Measurements from ENCODE around the gene APOLD1. TPM values are rescaled to one million over a fixed set of nuclear protein-coding genes. Genes with fewer than 3 reads are reported as not detected.

APOLD1 gene
- total and polyA plus RNA-seq, 2 of the 8 experiments (the other 6 are each of a cell fraction or from before 2014, with no cell fraction given): 0.12 to 0.71 TPM

- no peak overlapping the region for H2AFZ ChIP-seq (ENCODE audit: low read length)
- no peaks in the 10 kb centered on the region for H3K36me3 ChIP-seq (ENCODE audit: control insufficient read depth in 2 of 4, insufficient read depth in 4 of 4, low read length in 3 of 4)
- CTCF ChIA-PET (ENCODE audit: partially characterized antibody): interaction anchor here (4.3 kb wide), 1 partner anchor 11 kb away, joined by 39 read pairs; no protein-coding TSS in a partner anchor
These were observed 38.2 kb upstream of the APOLD1 start for GRCh38 chr12:12747278-12747677.

More at GRCh38 chr12:12747278-12747677, 38.2 kb upstream of the APOLD1 start:
- Histone ChIP-seq H3K4ac (replicated peaks; ENCODE audit: insufficient read length, low read depth, low read length) (no peak overlapping the region), H3K14ac (ENCODE audit: insufficient read length) (no peak overlapping the region), H4K91ac (replicated peaks; ENCODE audit: insufficient read length, low read length) (no peak overlapping the region), H3K27me3 (replicated peaks in 1 of 4; ENCODE audit: control insufficient read depth in 3 of 4, extremely low read depth in 1 of 4, insufficient read depth in 3 of 4, low read length in 3 of 4) (no peaks in the 10 kb centered on the region), H4K5ac (ENCODE audit: insufficient read length, low read depth, low read length) (no peak overlapping the region), H3K79me2 (ENCODE audit: control insufficient read depth in 1 of 2, insufficient read depth in 2 of 2, low read length in 2 of 2) (no peaks in the 10 kb centered on the region), H2BK20ac (ENCODE audit: low read length) (no peak overlapping the region), H2BK12ac (ENCODE audit: low read depth, low read length) (no peak overlapping the region), H3K9me3 (ENCODE audit: insufficient read depth in 2 of 2, low read depth in 1 of 2, low read length in 1 of 2) (no peaks in the 10 kb centered on the region), H3K23ac (ENCODE audit: insufficient read length) (no peak overlapping the region), H3K4me1 (replicated peaks in 1 of 4; ENCODE audit: control insufficient read depth in 3 of 4, insufficient read depth in 4 of 4, low read length in 3 of 4) (no peaks in the 10 kb centered on the region), H3K18ac (ENCODE audit: extremely low read depth, low read length) (no peak overlapping the region), H4K8ac (ENCODE audit: extremely low read depth, insufficient read depth, low read length) (no peak overlapping the region), H4K20me1 (replicated peaks in 1 of 2; ENCODE audit: control insufficient read depth in 1 of 2, insufficient read depth in 2 of 2, low read length in 2 of 2) (no peaks in the 10 kb centered on the region), H3K56ac (replicated peaks; ENCODE audit: insufficient read length, low read depth, low read length) (no peak overlapping the region), H2AK5ac (ENCODE audit: low read depth, low read length) (no peak overlapping the region), H3K79me1 (ENCODE audit: low read depth, low read length) (no peaks in the 10 kb centered on the region; the same call in 1 of the 2 replicates), H3K23me2 (ENCODE audit: low read depth, low read length) (no peaks in the 10 kb centered on the region), H3K9ac (replicated peaks in 1 of 4; ENCODE audit: extremely low read depth in 1 of 4, low read depth in 3 of 4, low read length in 3 of 4) (no peak overlapping the region), H2BK120ac (replicated peaks; ENCODE audit: low read depth, low read length) (no peak overlapping the region), H3K27ac (ENCODE audit: low read depth, low read length) (no peak overlapping the region), H3K4me2 (ENCODE audit: insufficient read depth in 1 of 2, low read depth in 2 of 2, low read length in 2 of 2) (no peak overlapping the region), H3K4me3 (ENCODE audit: extremely low read depth in 1 of 4, insufficient read depth in 2 of 4, low read depth in 3 of 4, low read length in 4 of 4) (no peak overlapping the region), H2BK15ac (ENCODE audit: low read length) (no peak overlapping the region), H2BK5ac (ENCODE audit: low read depth, low read length) (no peak overlapping the region)
- DNase-seq (ENCODE audit: low read depth in 1 of 2, low spot score in 2 of 2) (no peak), FAIRE-seq (no peak)
- 70% methylated on average over 3 of the region's 3 CpGs; no CpG with 5 or more reads in 1 of the 2 experiments for WGBS, 2 experiments (ENCODE audit: extremely low coverage in 1 of 2, insufficient coverage in 1 of 2, insufficient read length in 1 of 2, insufficient replicate concordance in 2 of 2, low coverage in 1 of 2, low lambda C conversion rate in 2 of 2, missing lambda C conversion rate in 1 of 2)
- POLR2A ChIA-PET (ENCODE audit: partially characterized antibody): interaction anchor here (2.3 kb wide), 1 partner anchor 23 kb away, joined by 6 read pairs; no protein-coding TSS in a partner anchor
- TF ChIP-seq CBX8 (IDR thresholded peaks at IDR 0.05; ENCODE audit: borderline replicate concordance, low read depth, low read length): no peak
- no peak for TF ChIP-seq POU5F1 (IDR thresholded peaks at IDR 0.05; ENCODE audit: low read depth, low read length)

All from H1 (cell line).